ENCODE measurements around the gene KCNK4.
"Not testable (repeated sequence)": the region's sequence is repeated elsewhere in the genome, so short reads cannot be mapped to it uniquely, and the experiment has no call there.

KCNK4 gene

DNA sequence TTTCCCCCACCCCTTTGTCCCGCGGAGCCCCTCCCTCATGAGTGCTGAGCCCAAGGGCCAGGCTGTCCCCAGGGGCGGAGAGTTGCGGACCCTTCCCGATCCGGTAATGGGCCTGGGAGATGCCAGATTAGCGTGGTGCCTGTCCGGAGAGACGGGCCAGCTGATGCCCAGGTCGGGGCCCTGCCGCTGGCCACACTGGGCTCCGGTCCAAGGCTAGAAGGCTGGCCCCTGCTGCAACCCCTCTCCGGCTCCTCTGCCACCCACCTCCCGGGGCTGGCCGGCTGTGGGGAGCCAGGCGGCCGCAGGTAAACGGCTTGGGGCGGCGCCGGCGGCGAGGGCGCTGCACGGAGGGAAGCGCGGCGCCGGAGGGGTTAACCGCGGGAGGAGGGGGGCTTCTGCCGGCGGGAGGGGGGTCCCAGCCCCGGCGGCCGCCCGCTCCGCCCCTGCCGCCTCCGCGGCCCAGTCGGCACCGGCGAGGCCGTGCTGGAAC is at the start of gene KCNK4:
Gene KCNK4 (plus strand): TSS at position 41 of the 490 bp plus-strand sequence. CDS start 1,717 bp downstream, outside the sequence.
- DNase-seq (ENCODE audit: low read depth) = no peak

DNA sequence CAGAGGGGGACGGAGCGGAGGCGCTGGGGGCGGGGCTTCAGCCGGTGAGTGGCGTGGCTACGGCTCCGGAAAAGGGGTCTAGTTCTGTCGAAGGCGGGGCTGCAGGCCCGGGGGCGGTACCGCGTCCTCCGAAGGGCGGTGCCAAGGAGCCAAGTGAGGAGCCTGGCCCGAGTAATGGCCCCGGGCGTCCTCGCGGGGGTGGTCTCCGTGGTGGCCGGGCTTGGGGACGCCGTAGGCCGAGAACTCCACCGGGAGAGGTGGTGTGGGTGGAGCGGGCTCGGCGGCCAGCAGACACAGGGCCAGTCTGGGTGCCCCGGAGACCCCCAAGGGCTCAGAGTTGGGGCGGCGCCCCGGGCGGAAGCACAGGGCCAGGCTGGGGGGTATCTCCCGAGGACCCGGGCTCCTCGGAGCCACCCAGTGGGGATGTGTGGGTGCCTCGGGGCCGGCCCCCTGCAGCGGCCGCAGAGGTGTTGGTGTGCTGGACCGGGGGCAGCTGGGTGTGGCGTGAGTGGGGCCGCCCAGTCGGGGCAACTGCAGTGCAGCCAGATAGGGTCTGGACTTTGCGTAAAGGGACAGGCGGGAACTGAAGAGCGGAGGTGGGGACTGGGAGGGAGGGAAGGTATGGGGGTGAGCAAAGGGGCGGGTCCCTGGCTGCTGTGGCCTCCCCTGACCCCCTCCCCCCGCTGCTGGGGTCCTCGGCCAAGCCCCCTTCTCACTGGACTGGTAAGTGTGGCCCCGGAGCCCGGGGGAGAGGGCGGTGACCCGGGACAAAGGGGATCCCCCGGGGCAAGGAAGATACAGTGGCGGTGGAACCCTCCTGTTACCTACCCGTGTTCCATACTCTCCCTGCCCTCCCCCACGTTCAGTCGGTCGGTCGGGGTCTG is 49.4 kb upstream of the KCNK4 start:
- peak; percentile 57 for DNase-seq (ENCODE audit: low read depth)

DNA sequence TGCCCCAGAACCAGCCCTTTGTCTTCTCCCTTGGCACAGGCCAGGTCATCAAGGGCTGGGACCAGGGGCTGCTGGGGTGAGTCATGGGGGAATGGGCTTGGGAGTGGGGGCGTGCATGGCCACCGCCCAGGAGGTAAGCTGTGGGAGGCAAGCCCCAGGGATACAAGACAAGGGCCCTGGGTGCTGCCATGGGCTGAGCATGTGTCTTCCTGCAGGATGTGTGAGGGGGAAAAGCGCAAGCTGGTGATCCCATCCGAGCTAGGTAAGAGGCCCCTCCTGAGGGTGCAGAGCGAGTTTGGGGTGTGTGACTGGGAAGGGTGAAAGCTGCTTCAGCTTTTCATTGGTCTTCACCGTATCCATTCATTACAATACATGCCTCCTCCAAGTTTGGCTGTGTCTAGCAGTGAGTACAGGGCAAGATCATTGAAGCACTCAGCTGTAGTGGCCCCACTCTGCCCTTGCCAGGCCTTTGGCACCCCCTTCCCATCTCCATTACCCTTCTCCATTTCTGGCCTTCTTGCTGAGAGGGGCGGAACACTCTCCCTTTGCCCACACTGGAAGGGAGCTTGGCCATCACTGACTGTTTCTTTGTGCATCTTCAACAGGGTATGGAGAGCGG is 47.8 kb upstream of the KCNK4 start:
- DNase-seq (ENCODE audit: low read depth) = no peak

DNA sequence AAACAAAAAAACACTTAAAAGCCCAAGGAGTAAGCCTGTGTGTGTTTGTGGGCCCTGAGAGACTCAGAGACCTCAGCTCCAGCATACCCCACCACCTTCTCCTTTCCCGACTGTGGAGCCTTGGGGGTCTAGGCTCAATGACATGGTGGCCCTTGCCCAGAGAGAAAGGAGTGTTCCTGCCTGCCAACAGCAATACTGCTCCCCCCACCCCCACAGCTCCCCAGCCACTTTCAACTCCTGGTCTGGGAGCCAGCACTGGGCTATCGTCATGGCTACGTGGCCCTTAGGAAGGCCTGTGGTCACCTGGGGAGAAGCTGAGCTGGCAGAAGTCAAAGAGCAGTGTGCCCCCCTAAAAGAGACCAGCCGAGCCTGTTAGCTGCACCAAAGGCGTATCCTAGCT is 47.0 kb upstream of the KCNK4 start:
- no peak for DNase-seq (ENCODE audit: low read depth)

DNA sequence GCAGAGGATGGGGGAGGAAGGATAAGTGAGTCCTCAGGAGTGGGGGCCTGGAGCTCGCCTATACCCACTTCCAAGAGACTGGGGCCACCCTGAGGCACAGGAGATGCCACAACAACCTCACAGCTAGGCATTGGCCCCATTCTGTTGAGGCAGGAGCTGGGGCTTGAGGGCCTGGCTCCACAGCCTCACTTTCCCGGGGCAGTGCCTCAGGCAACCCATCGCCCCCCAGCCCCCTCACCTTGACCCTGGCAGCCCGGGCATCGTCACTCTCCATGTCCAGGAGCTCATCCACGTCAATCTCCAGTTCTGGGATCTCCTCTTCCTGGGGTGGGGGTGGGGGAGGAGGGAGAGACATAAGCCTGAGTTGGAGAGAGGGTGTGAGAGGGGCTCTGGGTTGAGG is 46.1 kb upstream of the KCNK4 start:
- no peak for DNase-seq (ENCODE audit: low read depth)

- DNase-seq (ENCODE audit: low read depth) = peak; percentile 44
Observed at GRCh38 chr11:64245401-64245796, 45.7 kb upstream of the KCNK4 start.

- peak; percentile 95 for DNase-seq (ENCODE audit: low read depth)
Observed at GRCh38 chr11:64245797-64246620, 45.1 kb upstream of the KCNK4 start.

GRCh38 chr11:64246621-64246870 is 44.6 kb upstream of the KCNK4 start:
- not testable (repeated sequence) for DNase-seq (ENCODE audit: low read depth)

DNA sequence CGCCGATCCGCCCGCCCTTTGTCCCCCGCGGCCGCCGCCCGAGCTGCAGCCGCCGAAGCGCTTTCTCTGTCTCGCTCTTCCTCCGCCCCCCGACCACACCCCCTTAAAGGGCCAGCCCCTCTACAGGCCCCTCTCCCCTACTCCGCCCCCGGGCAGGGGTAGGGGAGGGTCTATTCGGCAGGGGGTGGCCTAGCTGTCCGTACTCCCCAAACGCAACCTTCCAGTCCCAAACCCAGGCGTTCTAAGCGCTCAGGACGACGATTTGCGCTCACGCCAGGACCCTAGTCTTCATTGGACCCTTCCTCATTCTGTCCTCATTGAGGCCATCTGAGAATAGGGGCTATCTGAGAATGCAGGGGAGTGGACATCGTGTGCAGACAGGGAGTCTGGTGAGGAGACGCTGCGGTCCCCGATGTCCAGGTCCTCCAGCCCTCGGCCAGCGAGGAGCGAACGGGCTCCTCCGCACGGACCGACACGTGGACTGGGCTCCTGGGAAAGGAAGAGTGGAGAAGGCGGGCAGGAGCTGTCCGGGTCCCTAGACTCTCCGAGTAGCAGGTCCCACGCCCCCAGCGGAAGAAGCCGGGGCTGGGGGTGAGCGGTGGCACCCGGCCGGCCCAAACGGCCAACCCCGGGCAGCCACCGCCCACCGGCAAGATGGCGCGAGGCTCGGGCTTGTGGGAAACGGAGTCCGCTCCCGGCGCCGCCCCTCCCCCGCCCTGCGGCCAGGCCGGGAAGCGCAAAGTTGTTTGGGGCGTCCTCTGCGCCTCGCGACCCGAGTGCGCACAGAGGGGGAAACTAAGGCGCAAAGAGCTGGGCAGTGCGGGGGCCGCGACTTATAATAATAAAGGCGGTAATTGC is 44.0 kb upstream of the KCNK4 start, which contains the start of gene PPP1R14B:
Gene PPP1R14B (minus strand): TSS at position 73 of the 858 bp plus-strand sequence. CDS start 270 bp downstream, outside the sequence.
- peak; percentile 90 for DNase-seq (ENCODE audit: low read depth)

DNA sequence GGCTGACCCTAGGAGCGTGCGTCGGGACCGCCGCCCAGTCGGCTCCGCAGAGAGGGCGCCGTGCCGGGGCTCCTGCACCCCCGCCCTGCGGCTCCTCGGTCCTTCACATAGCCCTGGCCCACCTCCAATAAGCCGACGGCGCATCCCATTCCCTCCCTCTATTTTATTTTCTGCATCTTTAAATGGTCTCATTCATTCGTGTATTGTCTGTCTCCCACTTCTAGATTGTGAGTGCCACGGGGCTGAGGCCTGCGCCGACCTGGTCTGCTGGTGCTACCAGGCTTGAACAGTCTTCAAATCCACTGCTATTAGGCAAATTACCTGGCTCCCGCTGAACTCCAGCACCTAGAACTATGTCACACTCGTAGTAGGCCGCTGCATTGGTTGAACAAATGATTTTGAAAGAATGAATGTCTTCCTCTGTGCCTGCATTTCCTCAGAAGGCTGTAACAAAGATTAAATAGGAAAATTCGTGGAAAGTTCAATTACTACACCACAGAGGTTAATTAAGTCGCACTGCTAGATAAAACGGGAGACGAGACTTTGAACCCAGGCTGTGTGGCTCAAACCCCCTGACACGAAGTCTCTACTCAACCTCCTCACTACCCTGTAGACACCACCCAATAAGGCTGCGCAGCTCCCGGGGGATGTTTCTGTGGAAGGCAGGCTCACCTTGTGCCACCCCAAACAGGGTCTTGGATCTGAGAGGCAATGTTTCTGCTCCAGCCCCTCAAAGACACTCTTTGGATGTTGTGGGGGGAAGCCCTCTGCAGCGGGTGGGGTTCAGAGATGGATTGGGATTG is 43.2 kb upstream of the KCNK4 start:
- no peak for DNase-seq (ENCODE audit: low read depth)

DNA sequence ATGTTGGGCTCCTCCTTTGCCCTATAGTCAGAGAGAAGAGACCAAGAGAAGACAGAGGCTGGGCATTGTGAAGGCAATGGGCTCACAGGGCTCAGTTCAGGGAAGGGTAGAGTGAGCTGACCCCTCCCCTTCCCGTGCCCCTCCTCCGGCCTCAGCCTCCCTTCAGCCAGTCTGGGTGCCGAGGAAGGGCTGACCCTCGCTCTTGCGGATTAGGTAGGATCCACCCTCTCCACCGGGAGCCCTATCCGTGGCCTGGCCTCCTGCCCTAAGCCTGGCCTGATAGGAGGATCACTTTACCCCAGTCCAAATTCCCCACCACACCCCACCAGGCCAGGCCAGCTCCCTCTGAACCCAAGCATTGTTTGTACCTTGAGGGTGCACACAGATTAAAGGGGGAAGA is 42.5 kb upstream of the KCNK4 start:
- DNase-seq (ENCODE audit: low read depth) = no peak

GRCh38 chr11:64249038-64249437 is 42.1 kb upstream of the KCNK4 start:
- DNase-seq (ENCODE audit: low read depth) = no peak

GRCh38 chr11:64249563-64250414 is 41.3 kb upstream of the KCNK4 start:
- no peak for DNase-seq (ENCODE audit: low read depth)

GRCh38 chr11:64250415-64251015 is 40.6 kb upstream of the KCNK4 start:
- DNase-seq (ENCODE audit: low read depth) = no peak

DNA sequence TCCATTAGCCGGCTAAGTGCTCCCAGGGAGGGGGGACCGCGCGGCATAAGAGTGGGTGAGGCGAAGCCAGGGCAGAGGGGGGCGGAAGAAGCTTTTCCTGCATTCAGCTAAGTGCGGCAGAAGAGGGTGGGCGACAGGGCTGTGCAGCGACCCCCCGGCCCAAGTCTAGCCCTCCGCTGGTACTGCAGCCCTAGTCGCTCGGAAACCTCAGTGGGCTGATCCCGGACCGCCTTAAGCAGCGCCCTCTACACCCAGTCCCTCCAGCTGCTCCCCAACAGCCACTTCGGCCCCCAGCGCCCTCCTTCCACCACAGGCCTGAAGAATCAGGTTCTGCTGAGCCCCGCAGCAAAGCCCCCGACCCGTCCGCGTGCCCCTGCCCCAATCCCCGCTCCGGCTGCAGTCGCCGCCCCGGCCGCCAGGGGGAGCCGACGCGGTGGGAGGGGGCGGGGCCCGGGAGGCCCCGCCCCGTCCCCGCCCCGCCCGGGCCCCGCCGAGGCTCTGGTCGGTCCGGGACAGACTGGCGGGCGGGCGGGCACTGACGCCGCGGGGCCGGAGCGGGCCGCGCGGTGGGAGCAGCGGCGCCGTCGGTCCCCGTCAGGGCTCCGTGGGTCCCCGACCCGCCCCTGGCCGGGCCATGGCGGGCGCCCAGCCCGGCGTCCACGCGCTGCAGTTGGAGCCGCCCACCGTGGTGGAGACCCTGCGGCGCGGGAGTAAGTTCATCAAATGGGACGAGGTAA is 39.9 kb upstream of the KCNK4 start, which contains the start of gene PLCB3:
Gene PLCB3 (plus strand): TSS at position 515 of the 737 bp plus-strand sequence. CDS start 120 bp downstream, at position 635.
- peak; percentile 59 for DNase-seq (ENCODE audit: low read depth)

DNA sequence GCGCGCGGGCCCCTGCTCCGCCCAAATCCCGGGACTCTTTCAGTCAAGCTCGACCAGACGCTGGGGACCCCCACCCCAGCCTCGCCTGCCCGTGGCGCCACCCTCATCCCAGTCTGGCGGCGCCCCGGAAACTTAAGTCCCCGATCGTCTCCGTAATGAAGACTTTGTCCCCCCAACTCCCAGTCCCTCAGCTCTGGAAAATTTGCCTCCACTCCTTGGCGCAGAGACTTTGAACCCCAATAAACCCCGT is 39.4 kb upstream of the KCNK4 start:
- DNase-seq (ENCODE audit: low read depth) = no peak

GRCh38 chr11:64252003-64252872 is 38.9 kb upstream of the KCNK4 start:
- DNase-seq (ENCODE audit: low read depth) = peak; percentile 65

DNA sequence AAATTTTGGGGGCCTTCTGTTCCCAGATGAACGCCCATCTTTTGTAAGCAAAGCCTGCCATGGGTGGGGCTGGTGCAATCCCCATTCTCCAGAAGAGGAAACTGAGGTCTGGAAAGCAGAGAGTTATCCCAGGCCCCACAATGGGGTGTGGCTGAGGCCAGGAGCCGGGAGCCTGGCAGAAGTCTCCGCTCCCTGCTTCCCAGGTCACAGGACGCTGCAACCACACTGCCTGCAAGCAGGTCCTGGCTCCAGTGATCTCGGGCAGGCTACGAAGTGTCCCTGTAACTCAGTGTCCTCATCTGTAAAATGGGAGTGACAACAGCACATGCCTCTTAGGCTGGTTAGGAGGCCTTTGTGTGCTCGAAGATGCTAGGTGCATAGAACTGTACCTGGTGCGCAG is 38.1 kb upstream of the KCNK4 start:
- DNase-seq (ENCODE audit: low read depth) = no peak

Measured in EH (cell line).